ENCODE results near the gene POLR2M. TPM values are rescaled to one million over a fixed set of nuclear protein-coding genes. Genes with fewer than 3 reads are reported as not detected.

Gene POLR2M
- total and polyA plus RNA-seq, 3 donors from 2014 or later: 33.3 to 97.7 (median 87.2) TPM

- no peaks in the 10 kb centered on the region for H3K9me3 ChIP-seq
- no peaks in the 10 kb centered on the region for H3K4me1 ChIP-seq
- no peak overlapping the region for H3K4me3 ChIP-seq
- DNase-seq: no peak
- intact Hi-C loops (cut with DNase I; ENCODE audit: low total_unique reads): no loop called here
- TF ChIP-seq POLR2A (IDR thresholded peaks at IDR 0.05) (no peak), CTCF (IDR thresholded peaks at IDR 0.05) (no peak)
- WGBS, 2 donors: 0 to 6% methylated on average over 1 of the region's 1 CpG
- H3K27me3 ChIP-seq: no peaks in the 10 kb centered on the region
- H3K36me3 ChIP-seq (ENCODE audit: low read depth, missing control alignments): no peaks in the 10 kb centered on the region
- no peak overlapping the region for H3K27ac ChIP-seq
Observed at GRCh38 chr15:57671636-57672035, 34.9 kb upstream of the POLR2M start.

GRCh38 chr15:57675481-57676181 is 30.9 kb upstream of the POLR2M start:
- no peak for DNase-seq
- intact Hi-C loops (cut with DNase I; ENCODE audit: low total_unique reads): no loop called here
- no peak overlapping the region for H3K4me3 ChIP-seq
- H3K36me3 ChIP-seq (ENCODE audit: low read depth, missing control alignments): no peaks in the 10 kb centered on the region
- WGBS, 2 donors: 91 to 92% methylated on average over 9 of the region's 9 CpGs
- TF ChIP-seq POLR2A (IDR thresholded peaks at IDR 0.05): no peak
- TF ChIP-seq CTCF (IDR thresholded peaks at IDR 0.05): no peak
- no peaks in the 10 kb centered on the region for H3K27me3 ChIP-seq
- H3K9me3 ChIP-seq: no peaks in the 10 kb centered on the region
- no peaks in the 10 kb centered on the region for H3K4me1 ChIP-seq
- no peak overlapping the region for H3K27ac ChIP-seq

GRCh38 chr15:57676585-57676984 is 29.9 kb upstream of the POLR2M start:
- TF ChIP-seq CTCF (IDR thresholded peaks at IDR 0.05) (no peak), POLR2A (IDR thresholded peaks at IDR 0.05) (no peak)
- H3K4me1 ChIP-seq: no peaks in the 10 kb centered on the region
- no peak overlapping the region for H3K27ac ChIP-seq
- no peaks in the 10 kb centered on the region for H3K27me3 ChIP-seq
- intact Hi-C loops (cut with DNase I; ENCODE audit: low total_unique reads): no loop called here
- no peaks in the 10 kb centered on the region for H3K36me3 ChIP-seq (ENCODE audit: low read depth, missing control alignments)
- 91 to 93% methylated on average over 5 of the region's 5 CpGs for WGBS, 2 donors
- H3K4me3 ChIP-seq: no peak overlapping the region
- H3K9me3 ChIP-seq: no peaks in the 10 kb centered on the region
- DNase-seq: no peak

- Histone ChIP-seq H3K27me3 (no peaks in the 10 kb centered on the region), H3K4me1 (no peaks in the 10 kb centered on the region), H3K4me3 (no peak overlapping the region), H3K36me3 (ENCODE audit: low read depth, missing control alignments) (no peaks in the 10 kb centered on the region), H3K9me3 (no peaks in the 10 kb centered on the region), H3K27ac (no peak overlapping the region)
- TF ChIP-seq POLR2A (IDR thresholded peaks at IDR 0.05): no peak
- TF ChIP-seq CTCF (IDR thresholded peaks at IDR 0.05): no peak
- intact Hi-C loops (cut with DNase I; ENCODE audit: low total_unique reads): no loop called here
- DNase-seq: no peak
- WGBS, 2 donors: 90 to 94% methylated on average over 3 of the region's 3 CpGs
Observed at GRCh38 chr15:57677204-57677603, 29.3 kb upstream of the POLR2M start.

GRCh38 chr15:57680021-57680420 is 26.5 kb upstream of the POLR2M start:
- no peaks in the 10 kb centered on the region for H3K9me3 ChIP-seq
- no peak overlapping the region for H3K4me3 ChIP-seq
- 93 to 100% methylated on average over 1 of the region's 1 CpG for WGBS, 2 donors
- H3K27ac ChIP-seq: no peak overlapping the region
- H3K4me1 ChIP-seq: no peaks in the 10 kb centered on the region
- DNase-seq: no peak
- no peaks in the 10 kb centered on the region for H3K27me3 ChIP-seq
- intact Hi-C loops (cut with DNase I; ENCODE audit: low total_unique reads): no loop called here
- no peak for TF ChIP-seq CTCF (IDR thresholded peaks at IDR 0.05)
- no peak for TF ChIP-seq POLR2A (IDR thresholded peaks at IDR 0.05)
- no peaks in the 10 kb centered on the region for H3K36me3 ChIP-seq (ENCODE audit: low read depth, missing control alignments)
